ENCODE data around the gene P2RX2.

The P2RX2 gene

GRCh38 chr12:132664206-132665148 is 45.9 kb downstream of the P2RX2 start:
- TF ChIP-seq CTCF (IDR thresholded peaks at IDR 0.05; ENCODE audit: low read length, missing control alignments) = no peak
- no peak for DNase-seq (ENCODE audit: low read depth)
- H3K4me3 ChIP-seq (replicated peaks; ENCODE audit: low read depth, low read length) = no peak overlapping the region

- H3K4me3 ChIP-seq (replicated peaks; ENCODE audit: low read depth, low read length) = no peak overlapping the region
- no peak for DNase-seq (ENCODE audit: low read depth)
- TF ChIP-seq CTCF (IDR thresholded peaks at IDR 0.05; ENCODE audit: low read length, missing control alignments) = no peak
Observed at GRCh38 chr12:132665149-132665491, 46.5 kb downstream of the P2RX2 start.

GRCh38 chr12:132665794-132666193 is 47.2 kb downstream of the P2RX2 start:
- no peak for DNase-seq (ENCODE audit: low read depth)
- TF ChIP-seq CTCF (IDR thresholded peaks at IDR 0.05; ENCODE audit: low read length, missing control alignments) = no peak
- H3K4me3 ChIP-seq (replicated peaks; ENCODE audit: low read depth, low read length) = no peak overlapping the region

- no peak for DNase-seq (ENCODE audit: low read depth)
- H3K4me3 ChIP-seq (replicated peaks; ENCODE audit: low read depth, low read length) = no peak overlapping the region
- no peak for TF ChIP-seq CTCF (IDR thresholded peaks at IDR 0.05; ENCODE audit: low read length, missing control alignments)
Observed at GRCh38 chr12:132668191-132669088, 49.9 kb downstream of the P2RX2 start.

GRCh38 chr12:132669166-132669879 is 50.7 kb downstream of the P2RX2 start:
- H3K4me3 ChIP-seq (replicated peaks; ENCODE audit: low read depth, low read length) = no peak overlapping the region
- TF ChIP-seq CTCF (IDR thresholded peaks at IDR 0.05; ENCODE audit: low read length, missing control alignments) = no peak
- DNase-seq (ENCODE audit: low read depth) = no peak
